HEK293 (cell line): ENCODE data around the gene ST7L.

Experiments
- EGR2 ChIP-seq: fragments of 450-650 bp; formaldehyde crosslinking; IDR thresholded peaks from 2 replicates; pipeline ENCODE4 v1.5.1; 2016; ENCODE audit warnings: low read depth, missing biosample characterization, missing genetic modification characterization
- GLI2 ChIP-seq: fragments of 450-650 bp; formaldehyde crosslinking; IDR thresholded peaks from 2 replicates; pipeline ENCODE4; 2017; ENCODE audit warnings: missing biosample characterization, missing genetic modification characterization, low read depth, borderline replicate concordance
- HOXA7 ChIP-seq: sonication (generic); formaldehyde crosslinking; IDR thresholded peaks from 2 replicates; pipeline ENCODE4 v1.8.1; 2022; ENCODE audit warnings: missing genetic modification reagents, borderline replicate concordance
- INSM2 ChIP-seq: fragments of 450-650 bp; formaldehyde crosslinking; IDR thresholded peaks from 2 replicates; pipeline ENCODE4 v1.5.1; 2016; ENCODE audit warnings: missing biosample characterization, missing genetic modification characterization
- KLF8 ChIP-seq: fragments of 450-650 bp; formaldehyde crosslinking; IDR thresholded peaks from 2 replicates; pipeline ENCODE4 v1.5.1; 2016; ENCODE audit warnings: missing biosample characterization, missing genetic modification characterization
- PRDM6 ChIP-seq: fragments of 450-650 bp; formaldehyde crosslinking; IDR thresholded peaks from 2 replicates; pipeline ENCODE4 v1.5.1; 2017; ENCODE audit warnings: missing biosample characterization, missing genetic modification characterization
- REST ChIP-seq: fragments of 450-650 bp; formaldehyde crosslinking; IDR thresholded peaks from 2 replicates; pipeline ENCODE4 v1.5.1; 2016; ENCODE audit warnings: missing biosample characterization, missing genetic modification characterization
- SALL2 ChIP-seq: fragments of 450-650 bp; formaldehyde crosslinking; IDR thresholded peaks from 2 replicates; pipeline ENCODE4 v1.5.0; 2017; ENCODE audit warnings: missing biosample characterization, mild to moderate bottlenecking, missing genetic modification characterization, borderline replicate concordance
- SETDB1 ChIP-seq: IDR thresholded peaks from one replicate; pipeline ENCODE4 v1.6.1; 2017; ENCODE audit warnings: mild to moderate bottlenecking, low read length, moderate library complexity, mixed read lengths; ENCODE audit not compliant: insufficient read length
- SP3 ChIP-seq: fragments of 450-650 bp; formaldehyde crosslinking; IDR thresholded peaks from 2 replicates; pipeline ENCODE4 v1.5.1; 2016; ENCODE audit warnings: missing biosample characterization, missing genetic modification characterization
- ZBTB10 ChIP-seq: fragments of 450-650 bp; formaldehyde crosslinking; IDR thresholded peaks from 2 replicates; pipeline ENCODE4 v1.5.1; 2016; ENCODE audit warnings: missing biosample characterization, missing genetic modification characterization
- ZBTB48 ChIP-seq: fragments of 450-650 bp; formaldehyde crosslinking; IDR thresholded peaks from 2 replicates; pipeline ENCODE4 v1.5.1; 2016; ENCODE audit warnings: missing biosample characterization, missing genetic modification characterization
- ZBTB6 ChIP-seq: fragments of 450-650 bp; formaldehyde crosslinking; IDR thresholded peaks from 2 replicates; pipeline ENCODE4 v1.5.1; 2017; ENCODE audit warnings: missing biosample characterization, missing genetic modification characterization
- ZBTB7A ChIP-seq: fragments of 450-650 bp; formaldehyde crosslinking; IDR thresholded peaks from 2 replicates; pipeline ENCODE4 v1.5.1; 2016; ENCODE audit warnings: low read depth, missing biosample characterization, missing genetic modification characterization
- ZFP3 ChIP-seq: fragments of 450-650 bp; formaldehyde crosslinking; IDR thresholded peaks from 2 replicates; pipeline ENCODE4 v1.5.1; 2016; ENCODE audit warnings: low read depth, missing biosample characterization, missing genetic modification characterization
- ZFP41 ChIP-seq: fragments of 450-650 bp; formaldehyde crosslinking; IDR thresholded peaks from 2 replicates; pipeline ENCODE4 v1.5.1; 2016; ENCODE audit warnings: missing biosample characterization, missing genetic modification characterization, borderline replicate concordance
- ZNF121 ChIP-seq: fragments of 450-650 bp; formaldehyde crosslinking; IDR thresholded peaks from 2 replicates; pipeline ENCODE4 v1.5.1; 2016; ENCODE audit warnings: missing biosample characterization, missing genetic modification characterization
- ZNF175 ChIP-seq: fragments of 450-650 bp; formaldehyde crosslinking; IDR thresholded peaks from 2 replicates; pipeline ENCODE4 v1.5.1; 2016; ENCODE audit warnings: missing biosample characterization, missing genetic modification characterization
- ZNF184 ChIP-seq: fragments of 450-650 bp; IDR thresholded peaks from 2 replicates; pipeline ENCODE4 v1.5.1; 2018; ENCODE audit warnings: missing biosample characterization, mild to moderate bottlenecking, missing genetic modification characterization
- ZNF202 ChIP-seq: fragments of 450-650 bp; formaldehyde crosslinking; IDR thresholded peaks from 2 replicates; pipeline ENCODE4 v1.5.1; 2016; ENCODE audit warnings: missing biosample characterization, missing genetic modification characterization, borderline replicate concordance
- ZNF239 ChIP-seq: fragments of 450-650 bp; formaldehyde crosslinking; IDR thresholded peaks from 2 replicates; pipeline ENCODE4 v1.5.1; 2016; ENCODE audit warnings: missing biosample characterization, missing genetic modification characterization
- ZNF248 ChIP-seq: fragments of 450-650 bp; formaldehyde crosslinking; IDR thresholded peaks from 2 replicates; pipeline ENCODE4 v1.5.1; 2017; ENCODE audit warnings: missing biosample characterization, missing genetic modification characterization
- ZNF311 ChIP-seq: fragments of 450-650 bp; formaldehyde crosslinking; IDR thresholded peaks from 2 replicates; pipeline ENCODE4 v1.5.1; 2017; ENCODE audit warnings: missing biosample characterization, missing genetic modification characterization, borderline replicate concordance
- ZNF433 ChIP-seq: fragments of 450-650 bp; formaldehyde crosslinking; IDR thresholded peaks from 2 replicates; pipeline ENCODE4 v1.5.1; 2016; ENCODE audit warnings: missing biosample characterization, missing genetic modification characterization, low read depth
- ZNF530 ChIP-seq: fragments of 450-650 bp; formaldehyde crosslinking; IDR thresholded peaks from 2 replicates; pipeline ENCODE4 v1.5.1; 2016; ENCODE audit warnings: low read depth, missing biosample characterization, missing genetic modification characterization
- ZNF555 ChIP-seq: fragments of 450-650 bp; formaldehyde crosslinking; conservative IDR thresholded peaks from 2 replicates; pipeline ENCODE4 v1.5.1; 2017; ENCODE audit warnings: missing biosample characterization, mild to moderate bottlenecking, missing genetic modification characterization, inconsistent platforms
- ZNF670 ChIP-seq: fragments of 450-650 bp; formaldehyde crosslinking; IDR thresholded peaks from 2 replicates; pipeline ENCODE4 v1.5.1; 2016; ENCODE audit warnings: missing biosample characterization, missing genetic modification characterization, low read depth
- ZSCAN16 ChIP-seq: fragments of 450-650 bp; formaldehyde crosslinking; IDR thresholded peaks from 2 replicates; pipeline ENCODE4 v1.5.1; 2016; ENCODE audit warnings: missing biosample characterization, missing genetic modification characterization
- ZSCAN23 ChIP-seq: fragments of 450-650 bp; formaldehyde crosslinking; IDR thresholded peaks from 2 replicates; pipeline ENCODE4 v1.5.1; 2016; ENCODE audit warnings: missing biosample characterization, missing genetic modification characterization
- ZSCAN30 ChIP-seq: fragments of 450-650 bp; IDR thresholded peaks from 2 replicates; pipeline ENCODE4 v1.5.1; 2018; ENCODE audit warnings: missing biosample characterization, mild to moderate bottlenecking, missing genetic modification characterization, moderate library complexity

ST7L gene

GRCh38 chr1:112618721-112619517, at the start of gene ST7L (continued):
- peak; percentile 44 for TF ChIP-seq SP3 (tag by site-specific recombination)
- no peak for TF ChIP-seq ZNF121 (tag by site-specific recombination)
- no peak for TF ChIP-seq ZFP41
- no peak for TF ChIP-seq ZBTB10 (tag by site-specific recombination)
- TF ChIP-seq GLI2 (tag by site-specific recombination): no peak
- no peak for TF ChIP-seq SETDB1
- no peak for TF ChIP-seq ZFP3 (tag by site-specific recombination)
- TF ChIP-seq ZNF202 (tag by site-specific recombination): no peak
- peak; percentile 66 for TF ChIP-seq EGR2 (tag by site-specific recombination)
- TF ChIP-seq REST (tag by site-specific recombination): no peak
- TF ChIP-seq ZBTB48 (tag by site-specific recombination): 0 out of 2 replicates have a peak, but pooled peaks have one; percentile 46
- no peak for TF ChIP-seq ZNF184
- TF ChIP-seq ZSCAN16 (tag by site-specific recombination): no peak
- TF ChIP-seq ZNF530 (tag by site-specific recombination): no peak
- TF ChIP-seq SALL2: no peak
- TF ChIP-seq ZNF239 (tag by site-specific recombination): no peak
- no peak for TF ChIP-seq ZNF248 (tag by site-specific recombination)
- TF ChIP-seq ZNF555: no peak
- TF ChIP-seq KLF8 (tag by site-specific recombination): peak; percentile 33
- no peak for TF ChIP-seq ZNF311
- TF ChIP-seq ZSCAN23 (tag by site-specific recombination): no peak
- TF ChIP-seq ZSCAN30 (tag by site-specific recombination): peak; percentile 45; the same call in 1 of the 2 replicates
- TF ChIP-seq HOXA7 (CRISPR knock-in tag): no peak
- 0 out of 2 replicates have a peak, but pooled peaks have one; percentile 34 for TF ChIP-seq INSM2
- no peak for TF ChIP-seq ZNF670
- TF ChIP-seq PRDM6 (tag by site-specific recombination): no peak
- peak; percentile 31; the same call in 1 of the 2 replicates for TF ChIP-seq ZBTB7A
- TF ChIP-seq ZBTB6 (tag by site-specific recombination): no peak
- no peak for TF ChIP-seq ZNF433 (tag by site-specific recombination)
- no peak for TF ChIP-seq ZNF175 (tag by site-specific recombination)
